GM12864 (cell line): ENCODE data around the gene CENPA.
"Not testable (repeated sequence)": the region's sequence is repeated elsewhere in the genome, so short reads cannot be mapped to it uniquely, and the experiment has no call there.

Experiments
- DNase-seq: peaks from one replicate; pipeline ENCODE4 v3.0.0-alpha.2; 2011; ENCODE audit warnings: low read depth
- H3K4me3 ChIP-seq: 2 replicates; pipeline ENCODE4 v1.5.1; 2011; ENCODE audit warnings: mild to moderate bottlenecking, low read depth, low read length, control low read depth
- TF ChIP-seq, protein P1 (sequence below): IDR thresholded peaks from 2 replicates; pipeline ENCODE4 v1.5.1; 2011; ENCODE audit warnings: low read depth, mild to moderate bottlenecking, moderate library complexity, low read length, control low read depth, inconsistent platforms; ENCODE audit errors: missing control alignments

CENPA gene

DNA sequence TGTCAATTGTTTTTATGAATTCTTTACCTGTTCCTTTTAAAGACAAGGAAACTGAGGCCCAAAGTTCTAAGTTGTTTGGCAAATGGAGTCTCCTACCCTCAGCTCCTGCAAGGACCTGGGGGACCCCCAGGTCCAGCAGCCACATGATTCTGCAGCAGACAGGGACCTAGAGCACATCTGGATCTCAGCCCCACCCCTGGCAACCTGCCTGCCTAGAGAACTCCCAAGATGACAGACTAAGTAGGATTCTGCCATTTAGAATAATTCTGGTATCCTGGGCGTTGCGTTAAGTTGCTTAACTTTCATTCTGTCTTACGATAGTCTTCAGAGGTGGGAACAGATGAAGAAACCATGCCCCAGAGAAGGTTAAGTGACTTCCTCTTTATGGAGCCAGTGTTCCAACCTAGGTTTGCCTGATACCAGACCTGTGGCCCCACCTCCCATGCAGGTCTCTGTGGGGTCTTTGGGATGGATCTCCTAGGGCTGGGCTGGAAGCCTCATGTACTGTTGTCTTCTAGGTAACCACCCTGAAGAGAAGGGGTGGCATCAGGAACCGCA is 5.6 kb upstream of the CENPA start:
- no peak for DNase-seq
- H3K4me3 ChIP-seq: no peak overlapping the region
- TF ChIP-seq, protein P1, sequence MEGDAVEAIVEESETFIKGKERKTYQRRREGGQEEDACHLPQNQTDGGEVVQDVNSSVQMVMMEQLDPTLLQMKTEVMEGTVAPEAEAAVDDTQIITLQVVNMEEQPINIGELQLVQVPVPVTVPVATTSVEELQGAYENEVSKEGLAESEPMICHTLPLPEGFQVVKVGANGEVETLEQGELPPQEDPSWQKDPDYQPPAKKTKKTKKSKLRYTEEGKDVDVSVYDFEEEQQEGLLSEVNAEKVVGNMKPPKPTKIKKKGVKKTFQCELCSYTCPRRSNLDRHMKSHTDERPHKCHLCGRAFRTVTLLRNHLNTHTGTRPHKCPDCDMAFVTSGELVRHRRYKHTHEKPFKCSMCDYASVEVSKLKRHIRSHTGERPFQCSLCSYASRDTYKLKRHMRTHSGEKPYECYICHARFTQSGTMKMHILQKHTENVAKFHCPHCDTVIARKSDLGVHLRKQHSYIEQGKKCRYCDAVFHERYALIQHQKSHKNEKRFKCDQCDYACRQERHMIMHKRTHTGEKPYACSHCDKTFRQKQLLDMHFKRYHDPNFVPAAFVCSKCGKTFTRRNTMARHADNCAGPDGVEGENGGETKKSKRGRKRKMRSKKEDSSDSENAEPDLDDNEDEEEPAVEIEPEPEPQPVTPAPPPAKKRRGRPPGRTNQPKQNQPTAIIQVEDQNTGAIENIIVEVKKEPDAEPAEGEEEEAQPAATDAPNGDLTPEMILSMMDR: no peak

DNA sequence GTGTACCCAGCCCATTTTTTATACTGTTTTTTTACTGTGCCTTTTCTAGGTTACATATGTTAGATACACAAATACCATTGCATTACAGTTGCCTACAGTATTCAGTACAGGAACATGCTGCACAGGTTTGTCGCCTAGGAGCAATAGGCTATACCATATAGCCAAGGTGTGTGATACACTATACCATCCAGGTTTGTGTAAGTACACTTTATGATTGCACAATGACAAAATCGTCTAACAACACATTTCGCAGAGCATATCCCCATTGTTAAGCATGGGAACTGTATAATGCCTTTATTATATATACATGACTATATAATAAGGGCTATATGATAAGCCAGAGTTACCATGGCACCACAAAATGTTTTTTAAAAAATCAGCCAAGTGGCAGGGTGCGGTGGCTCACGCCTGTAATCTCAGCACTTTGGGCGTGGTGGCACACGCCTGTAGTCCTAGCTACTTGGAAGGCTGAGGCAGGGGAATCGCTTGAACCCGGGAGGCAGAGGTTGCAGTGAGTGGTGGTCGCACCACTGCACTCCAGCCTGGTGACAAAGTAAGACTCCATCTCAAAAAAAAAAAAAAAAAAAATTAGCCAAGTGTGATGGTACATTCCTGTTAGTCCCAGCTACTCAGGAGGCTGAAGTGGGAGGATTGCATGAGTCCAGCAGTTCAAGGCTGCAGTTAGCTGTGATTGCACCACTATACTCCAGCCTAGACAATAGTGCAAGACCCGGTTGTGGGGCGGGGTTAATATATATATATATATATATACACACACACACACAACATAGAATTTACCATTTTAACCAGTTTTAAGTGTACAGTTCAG is 2.8 kb upstream of the CENPA start:
- TF ChIP-seq, protein P1: no peak
- H3K4me3 ChIP-seq: no peak overlapping the region
- no peak for DNase-seq

DNA sequence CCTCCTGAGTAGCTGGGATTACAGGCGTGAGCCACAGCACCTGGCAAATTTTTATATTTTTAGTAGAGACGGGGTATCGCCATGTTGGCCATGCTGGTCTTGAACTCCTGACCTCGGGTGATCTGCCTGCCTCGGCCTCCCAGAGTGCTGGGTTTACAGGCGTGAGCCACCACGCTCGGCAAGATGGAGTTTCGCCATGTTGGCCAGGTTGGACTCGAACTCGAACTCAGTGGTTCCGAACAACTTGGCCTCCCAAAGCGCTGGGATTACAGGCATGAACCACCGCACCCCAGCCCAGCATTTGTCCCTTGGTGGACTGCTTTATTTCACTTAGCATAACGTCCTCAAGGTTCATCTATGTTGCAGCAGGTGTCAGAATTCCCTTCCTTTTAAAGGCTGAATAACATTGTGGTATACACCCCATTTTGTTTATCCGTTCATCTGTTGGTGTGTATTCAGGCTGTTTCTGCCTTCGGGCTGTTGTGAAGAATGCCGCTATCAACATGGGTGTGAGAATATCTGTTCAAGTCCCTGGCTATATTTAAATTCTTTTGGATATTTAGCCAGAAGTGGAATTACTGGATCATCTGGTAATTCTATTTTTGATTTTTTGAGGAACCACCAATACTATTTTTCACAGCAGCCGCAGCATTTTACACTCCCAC is 1.2 kb upstream of the CENPA start:
- no peak overlapping the region; the same call in 1 of the 2 replicates for H3K4me3 ChIP-seq
- TF ChIP-seq, protein P1: no peak
- DNase-seq: no peak

DNA sequence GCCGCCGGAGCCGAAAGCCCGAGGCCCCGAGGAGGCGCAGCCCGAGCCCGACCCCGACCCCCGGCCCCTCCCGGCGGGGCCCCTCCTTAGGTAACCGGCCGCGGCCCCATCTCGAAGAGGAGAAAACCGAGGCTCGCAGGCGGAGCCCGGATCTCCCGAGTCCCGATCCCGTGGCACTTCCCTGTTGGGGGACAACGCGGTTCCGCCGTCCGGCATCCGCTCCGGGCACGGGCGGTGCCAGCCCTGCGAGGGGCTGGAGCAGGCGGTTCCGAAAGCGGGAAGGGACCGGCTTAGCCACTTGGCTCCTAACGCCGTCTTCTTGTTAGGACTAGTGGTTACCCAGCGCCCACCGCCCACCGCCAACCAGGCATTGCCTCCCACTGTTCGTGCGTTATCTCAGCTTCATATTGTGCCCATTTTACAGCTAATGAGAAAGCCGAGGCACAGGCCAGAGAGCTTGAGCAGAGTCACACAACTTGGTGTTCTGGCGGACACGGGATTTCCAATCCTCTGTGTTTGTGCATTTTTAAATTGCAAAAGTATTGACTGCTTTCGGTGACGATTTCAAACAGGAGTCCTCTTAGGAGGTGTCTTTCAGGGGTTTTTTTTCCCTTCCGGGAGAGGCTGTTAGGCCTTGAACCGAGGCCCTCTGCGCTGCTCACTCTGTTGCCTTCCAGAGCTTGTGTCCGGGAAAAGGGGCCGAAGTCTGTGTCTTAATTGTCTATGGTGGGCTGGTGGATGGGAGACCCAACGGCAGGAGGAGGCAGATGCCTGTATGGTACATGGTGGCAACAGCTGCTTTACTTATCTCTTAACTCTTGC is 562 bp downstream of the CENPA start:
- peak overlapping the region; percentile 94 for H3K4me3 ChIP-seq
- DNase-seq: no peak
- TF ChIP-seq, protein P1: no peak

DNA sequence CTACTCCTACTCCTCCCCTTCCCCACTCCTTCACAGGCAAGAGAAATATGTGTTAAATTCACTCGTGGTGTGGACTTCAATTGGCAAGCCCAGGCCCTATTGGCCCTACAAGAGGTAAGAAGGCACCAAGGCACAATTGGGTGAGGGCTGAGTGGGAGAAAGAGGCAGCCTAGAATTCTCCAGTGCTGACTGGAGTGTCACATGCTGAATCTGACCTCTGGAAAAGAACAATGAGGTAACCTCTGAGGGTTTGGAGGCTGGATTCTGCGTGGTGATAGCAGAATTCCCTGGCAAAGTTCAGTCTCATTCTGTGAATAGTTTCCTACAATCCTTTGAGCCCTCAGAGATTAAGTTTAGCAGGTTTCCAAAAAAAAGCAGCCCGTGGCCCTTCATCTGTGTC is 6.9 kb downstream of the CENPA start:
- TF ChIP-seq, protein P1: no peak
- no peak overlapping the region for H3K4me3 ChIP-seq
- no peak for DNase-seq

DNA sequence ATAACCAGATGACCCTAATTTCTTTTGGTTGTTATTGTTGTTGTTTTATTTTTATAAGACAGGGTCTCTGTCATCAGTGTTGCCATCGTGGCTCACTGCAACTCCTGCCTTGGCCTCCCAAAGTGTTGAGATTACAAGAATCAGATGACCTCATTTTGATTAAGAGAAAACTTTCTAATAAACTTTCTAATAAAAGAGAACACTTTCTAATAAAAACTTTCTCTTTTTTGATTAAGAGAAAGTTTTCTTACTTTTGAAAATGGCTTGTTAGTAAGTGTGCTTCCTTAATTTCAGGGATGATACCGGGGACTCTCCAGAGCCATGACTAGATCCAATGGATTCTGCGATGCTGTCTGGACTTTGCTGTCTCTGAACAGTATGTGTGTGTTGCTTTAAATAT is 7.7 kb downstream of the CENPA start:
- DNase-seq: no peak
- TF ChIP-seq, protein P1: no peak
- H3K4me3 ChIP-seq: no peak overlapping the region

DNA sequence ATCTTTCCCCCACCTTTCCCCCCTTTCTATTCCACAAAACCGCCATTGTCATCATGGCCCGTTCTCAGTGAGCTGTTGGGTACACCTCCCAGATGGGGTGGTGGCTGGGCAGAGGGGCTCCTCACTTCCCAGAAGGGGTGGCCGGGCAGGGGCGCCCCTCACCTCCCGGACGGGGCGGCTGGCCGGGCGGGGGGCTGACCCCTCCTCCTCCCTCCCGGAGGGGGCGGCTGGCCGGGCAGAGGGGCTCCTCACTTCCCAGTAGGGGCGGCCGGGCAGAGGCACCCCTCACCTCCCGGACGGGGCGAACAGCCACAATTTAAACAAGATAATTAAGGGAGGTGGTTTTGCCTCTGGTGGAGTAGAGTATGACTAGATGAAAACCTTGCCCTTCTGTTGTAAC is 9.3 kb downstream of the CENPA start:
- not testable (repeated sequence) for H3K4me3 ChIP-seq, DNase-seq
